Mammary epithelial cell (primary cell): ENCODE results near the gene ELN.

Experiments used
- CTCF ChIP-seq, 2 donors: IDR thresholded peaks in 1 of 2; conservative IDR thresholded peaks in 1 of 2; 2 replicates each; pipeline ENCODE4 v1.5.1; 2011 to 2012; ENCODE audit warnings: inconsistent platforms in 2 of 2, low read length in 2 of 2, mild to moderate bottlenecking in 2 of 2, control low read depth in 1 of 2, low read depth in 1 of 2; ENCODE audit not compliant: insufficient read depth in 1 of 2; ENCODE audit errors: extremely low read depth in 1 of 2
- EZH2 ChIP-seq: IDR thresholded peaks from 2 replicates; pipeline ENCODE4 v1.6.1; 2012; ENCODE audit warnings: low read length, inconsistent platforms, borderline replicate concordance

DNA sequence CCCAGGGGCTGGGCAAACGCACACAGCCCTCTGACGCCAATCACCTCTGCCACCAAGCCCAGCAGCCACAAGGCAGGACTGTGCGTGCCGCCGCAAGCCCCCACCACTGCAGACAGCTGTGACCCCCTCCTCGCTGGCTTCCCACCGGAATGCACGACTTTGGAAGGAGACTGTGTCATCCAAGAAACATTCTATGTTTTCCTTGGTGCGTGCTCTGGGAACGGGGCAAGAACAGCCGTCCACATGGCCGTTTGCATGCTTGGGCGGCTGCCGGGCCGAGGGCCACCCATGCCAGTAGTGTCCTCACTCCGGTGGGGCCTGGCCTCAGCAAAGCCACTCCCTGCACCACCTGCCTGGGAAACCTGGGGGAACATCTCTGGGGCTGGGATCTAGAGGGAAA lies 17.6 kb upstream of the ELN start:
- TF ChIP-seq CTCF (conservative IDR thresholded peaks at IDR 0.05 in 1 of 2, IDR thresholded peaks at IDR 0.05 in 1 of 2; ENCODE audit: extremely low read depth in 1 of 2, insufficient read depth in 1 of 2, low read depth in 1 of 2, low read length in 2 of 2) (no peak), EZH2 (no peak)
